Measurements from ENCODE around the gene ASCC3.

ASCC3 gene

GRCh38 chr6:100459592-100460184, 421.4 kb downstream of the ASCC3 start:
- no peak for TF ChIP-seq CTCF (IDR thresholded peaks at IDR 0.05; ENCODE audit: extremely low read depth, insufficient read depth, missing control alignments)
- in situ Hi-C loops (cut with MboI; ENCODE audit: low pct_unique_long_range_greater_than_20kb, low sequenced_read_pairs, unreplicated experiment), result loop anchor here (5.0 to 25.0 kb wide), 2 partner anchors 852 to 1622 kb away; partner anchors contain the start of genes POU3F2 and PRDM13
- DNase-seq (ENCODE audit: low spot score), result no peak

GRCh38 chr6:100458841-100459591, 422.1 kb downstream of the ASCC3 start:
- in situ Hi-C loops (cut with MboI; ENCODE audit: low pct_unique_long_range_greater_than_20kb, low sequenced_read_pairs, unreplicated experiment), result loop anchor here (5.0 to 25.0 kb wide), 2 partner anchors 852 to 1622 kb away; partner anchors contain the start of genes POU3F2 and PRDM13
- no peak for TF ChIP-seq CTCF (IDR thresholded peaks at IDR 0.05; ENCODE audit: extremely low read depth, insufficient read depth, missing control alignments)
- DNase-seq (ENCODE audit: low spot score), result no peak

Data from GM13977 (cell line).